Endodermal cell (in vitro differentiated cells): ENCODE results near the gene GTPBP10. TPM values are rescaled to one million over a fixed set of nuclear protein-coding genes. Genes with fewer than 3 reads are reported as not detected.

ENCODE experiments used
- DNase-seq: peaks from one replicate; pipeline ENCODE4 v3.0.0-alpha.2; 2017
- H3K27ac ChIP-seq: 2 replicates; pipeline ENCODE4 v1.5.1; 2013; ENCODE audit warnings: mild to moderate bottlenecking, low read depth, low read length, moderate library complexity
- H3K27me3 ChIP-seq: 2 replicates; pipeline ENCODE4 v1.6.1; 2013; ENCODE audit warnings: mild to moderate bottlenecking, low read length, moderate library complexity; ENCODE audit not compliant: insufficient read depth, control insufficient read depth, poor library complexity, severe bottlenecking
- H3K36me3 ChIP-seq: 2 replicates; pipeline ENCODE4 v1.7.0; 2013; ENCODE audit warnings: mild to moderate bottlenecking, low read length, moderate library complexity; ENCODE audit not compliant: control insufficient read depth, insufficient read depth
- H3K4me1 ChIP-seq: one replicate; pipeline ENCODE4 v1.7.0; 2013; ENCODE audit warnings: low read length; ENCODE audit not compliant: control insufficient read depth, insufficient read depth
- H3K4me3 ChIP-seq: 2 replicates; pipeline ENCODE4 v1.5.1; 2013; ENCODE audit warnings: mild to moderate bottlenecking, low read length, moderate library complexity
- H3K9ac ChIP-seq: 2 replicates; pipeline ENCODE4 v1.6.1; 2013; ENCODE audit warnings: mild to moderate bottlenecking, low read length, moderate library complexity; ENCODE audit not compliant: poor library complexity, severe bottlenecking; ENCODE audit errors: extremely low read depth
- H3K9me3 ChIP-seq: 2 replicates; pipeline ENCODE4 v1.6.1; 2013; ENCODE audit warnings: mild to moderate bottlenecking, low read length, moderate library complexity; ENCODE audit not compliant: control insufficient read depth
- H3K27ac Mint-ChIP-seq: 2 replicates; pipeline ENCODE4 v1.8.0; 2020; ENCODE audit warnings: mixed read lengths
- H3K27me3 Mint-ChIP-seq: 2 replicates; pipeline ENCODE4 v1.8.0; 2021; ENCODE audit warnings: mild to moderate bottlenecking, mixed read lengths; ENCODE audit not compliant: insufficient read depth
- H3K36me3 Mint-ChIP-seq: 2 replicates; pipeline ENCODE4 v1.8.0; 2020; ENCODE audit warnings: low read depth, mixed read lengths
- H3K4me1 Mint-ChIP-seq: 2 replicates; pipeline ENCODE4 v1.8.0; 2020; ENCODE audit warnings: mixed read lengths
- H3K4me3 Mint-ChIP-seq: 2 replicates; pipeline ENCODE4 v1.8.0; 2020; ENCODE audit warnings: mild to moderate bottlenecking, moderate library complexity, mixed read lengths
- H3K9me3 Mint-ChIP-seq: 2 replicates; pipeline ENCODE4 v1.8.0; 2020; ENCODE audit warnings: mild to moderate bottlenecking, mixed read lengths
- CTCF ChIP-seq: fragments of 200-600 bp; sonication (generic); conservative IDR thresholded peaks from 2 replicates; pipeline ENCODE4 v1.5.0; 2021; ENCODE audit warnings: antibody characterized with exemption, mild to moderate bottlenecking
- WGBS, 2 experiments: methylation state at CpG; one replicate each; pipeline versions ENCODE4 v1.1.5 to v1.1.7; 2013; ENCODE audit warnings: missing lambda C conversion rate in 2 of 2, mixed read lengths in 1 of 2; ENCODE audit not compliant: insufficient coverage in 1 of 2, insufficient read length in 1 of 2; 5-methylcytosine and 5-hydroxymethylcytosine counted together
- total RNA-seq, 2 donors: library from RNA; stranded (reverse); fragmentation: NEBNext Ultra II Directional in 1 of 2; extraction: Animal tissue kit (Norgen Biotek cat#: 25700) in 1 of 2; gene quantifications; 2 replicates in 1 of 2; 3 replicates in 1 of 2; pipeline ENCODE4 v1.2.1, GENCODE V29; 2021

Gene GTPBP10
- total RNA-seq, 2 donors from 2014 or later, result 24.5 to 26.3 TPM

GRCh38 chr7:90401989-90402388 lies 55.5 kb downstream of the GTPBP10 start:
- H3K27ac ChIP-seq, result no peak overlapping the region
- peaks cover 16% of the 10 kb centered on the region for H3K27me3 ChIP-seq
- peaks cover 9% of the 10 kb centered on the region for H3K9me3 ChIP-seq
- no peak for DNase-seq
- Mint-ChIP-seq H3K4me3 (no peak overlapping the region), H3K27ac (no peak overlapping the region), H3K36me3 (peaks cover 12% of the 10 kb centered on the region), H3K9me3 (no peaks in the 10 kb centered on the region), H3K4me1 (no peaks in the 10 kb centered on the region), H3K27me3 (peaks cover 34% of the 10 kb centered on the region)
- TF ChIP-seq CTCF, result no peak
- H3K4me1 ChIP-seq, result no peaks in the 10 kb centered on the region
- H3K4me3 ChIP-seq, result no peak overlapping the region
- WGBS, 2 experiments, result 68 to 100% methylated on average over 2 to 4 of the region's 4 CpGs
- no peak overlapping the region for H3K9ac ChIP-seq
- H3K36me3 ChIP-seq, result peaks cover 14% of the 10 kb centered on the region

- no peak for DNase-seq
- WGBS, 2 experiments, result 57% methylated on average over 1 of the region's 1 CpG; no CpG with 5 or more reads in 1 of the 2 experiments
- peaks cover 16% of the 10 kb centered on the region for H3K27me3 ChIP-seq
- peaks cover 20% of the 10 kb centered on the region for H3K36me3 Mint-ChIP-seq
- peaks cover 34% of the 10 kb centered on the region for H3K27me3 Mint-ChIP-seq
- peak overlapping the region; percentile 95 for H3K4me3 Mint-ChIP-seq
- no peaks in the 10 kb centered on the region for H3K4me1 Mint-ChIP-seq
- H3K27ac Mint-ChIP-seq, result no peak overlapping the region
- H3K36me3 ChIP-seq, result peaks cover 22% of the 10 kb centered on the region
- H3K9ac ChIP-seq, result no peak overlapping the region
- TF ChIP-seq CTCF, result no peak
- peak overlapping the region; percentile 99 for H3K4me3 ChIP-seq
- H3K9me3 Mint-ChIP-seq, result no peaks in the 10 kb centered on the region
- H3K9me3 ChIP-seq, result peaks cover 9% of the 10 kb centered on the region
- no peaks in the 10 kb centered on the region for H3K4me1 ChIP-seq
- H3K27ac ChIP-seq, result no peak overlapping the region
These were observed 56.3 kb downstream of the GTPBP10 start for GRCh38 chr7:90402785-90403173.

- Mint-ChIP-seq H3K27ac (peak within 1 kb of the TSS; percentile 99), H3K9me3 (no peaks in the 10 kb centered on the region), H3K27me3 (peaks cover 33% of the 10 kb centered on the region), H3K4me3 (peak within 1 kb of the TSS; percentile 95), H3K4me1 (no peaks in the 10 kb centered on the region), H3K36me3 (peaks cover 24% of the 10 kb centered on the region)
- peak; percentile 95 for DNase-seq
- Histone ChIP-seq H3K27me3 (peaks cover 16% of the 10 kb centered on the region), H3K36me3 (peaks cover 28% of the 10 kb centered on the region), H3K27ac (peak within 1 kb of the TSS; percentile 78), H3K9me3 (peaks cover 6% of the 10 kb centered on the region), H3K9ac (peak within 1 kb of the TSS; percentile 75), H3K4me1 (no peaks in the 10 kb centered on the region), H3K4me3 (peak within 1 kb of the TSS; percentile 99)
- 0% methylated on average over 16 to 35 of the region's 35 CpGs for WGBS, 2 experiments
- no peak for TF ChIP-seq CTCF
These were observed 56.9 kb downstream of the GTPBP10 start, which contains the start of gene CLDN12 for GRCh38 chr7:90403174-90404113. CLDN12 (plus strand) TSS chr7:90403461; CDS start chr7:90412677, 9,216 bp downstream.
